Measurements from ENCODE around the gene APBA1. TPM values are rescaled to one million over a fixed set of nuclear protein-coding genes. Genes with fewer than 3 reads are reported as not detected.

Gene APBA1
- total RNA-seq, 1 experiment from 2014 or later: not detected

DNA sequence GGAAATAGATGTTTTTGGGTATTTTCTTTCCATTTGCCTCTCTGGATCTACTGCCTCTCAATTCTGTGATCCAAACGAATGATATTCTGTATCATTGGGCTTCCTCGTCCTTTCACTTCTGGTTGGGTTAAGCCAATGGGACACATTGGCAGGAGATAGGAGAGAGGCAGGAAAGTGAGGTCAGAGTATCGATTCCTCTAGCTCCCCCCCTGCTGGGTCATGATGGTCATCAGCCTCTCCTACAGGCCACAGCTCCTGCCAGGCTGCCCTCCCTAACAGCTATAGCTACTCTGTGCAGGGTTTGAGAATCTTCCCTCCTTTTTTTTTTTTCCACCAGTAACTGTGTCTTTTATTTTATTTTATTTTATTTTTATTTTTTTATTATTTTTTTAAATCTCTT is 39.4 kb downstream of the APBA1 start:
- no peak overlapping the region for H3K4me2 ChIP-seq (ENCODE audit: low read depth, low read length, poor library complexity, severe bottlenecking)
- no peak overlapping the region for H3K27ac ChIP-seq (ENCODE audit: low read length)
- no peaks in the 10 kb centered on the region for H3K9me2 ChIP-seq (replicated peaks; ENCODE audit: insufficient read depth, low read length)
- no peak overlapping the region for H2AFZ ChIP-seq (ENCODE audit: low read length)
- no peak overlapping the region for H3K4me3 ChIP-seq (ENCODE audit: low read length)
- H4K20me1 ChIP-seq (ENCODE audit: insufficient read depth, low read depth, low read length): no peaks in the 10 kb centered on the region
- no peaks in the 10 kb centered on the region for H3K9me3 ChIP-seq (ENCODE audit: low read length)
- H3K4me1 ChIP-seq (ENCODE audit: low read length): no peaks in the 10 kb centered on the region
- H3K79me2 ChIP-seq (ENCODE audit: low read length): no peaks in the 10 kb centered on the region
- no peak overlapping the region for H3K9ac ChIP-seq (ENCODE audit: low read length)
- DNase-seq: no peak
- H3K27me3 ChIP-seq (ENCODE audit: low read length): no peaks in the 10 kb centered on the region
- no peaks in the 10 kb centered on the region for H3K36me3 ChIP-seq (ENCODE audit: insufficient read depth, low read length)

DNA sequence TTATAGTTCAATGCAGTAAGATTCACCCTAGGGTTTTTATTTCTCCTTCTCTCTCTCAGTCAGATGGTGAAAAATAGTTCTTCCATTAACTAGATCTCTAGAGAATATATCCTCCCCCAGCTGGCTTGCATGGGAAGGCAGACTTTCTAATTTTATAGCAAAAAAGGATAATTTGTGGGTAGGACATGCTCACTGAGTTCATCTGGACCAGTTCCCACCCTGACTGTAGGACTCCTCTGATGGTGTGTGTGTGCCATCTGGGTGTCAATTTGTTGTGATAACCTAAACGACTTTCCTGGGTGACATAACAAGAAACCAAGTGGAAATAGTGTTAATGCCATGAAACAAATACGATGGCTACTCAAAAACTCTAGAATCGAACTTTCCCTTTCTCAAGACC is 44.9 kb downstream of the APBA1 start:
- Histone ChIP-seq H4K20me1 (ENCODE audit: insufficient read depth, low read depth, low read length) (no peaks in the 10 kb centered on the region), H3K4me3 (ENCODE audit: low read length) (no peak overlapping the region), H3K4me1 (ENCODE audit: low read length) (no peaks in the 10 kb centered on the region), H3K27ac (ENCODE audit: low read length) (no peak overlapping the region), H3K9me3 (ENCODE audit: low read length) (no peaks in the 10 kb centered on the region), H3K79me2 (ENCODE audit: low read length) (no peaks in the 10 kb centered on the region), H3K27me3 (ENCODE audit: low read length) (no peaks in the 10 kb centered on the region; the same call in 1 of the 2 replicates), H3K36me3 (ENCODE audit: insufficient read depth, low read length) (no peaks in the 10 kb centered on the region), H3K9me2 (replicated peaks; ENCODE audit: insufficient read depth, low read length) (no peaks in the 10 kb centered on the region), H3K4me2 (ENCODE audit: low read depth, low read length, poor library complexity, severe bottlenecking) (no peak overlapping the region), H3K9ac (ENCODE audit: low read length) (no peak overlapping the region), H2AFZ (ENCODE audit: low read length) (no peak overlapping the region)
- no peak for DNase-seq

DNA sequence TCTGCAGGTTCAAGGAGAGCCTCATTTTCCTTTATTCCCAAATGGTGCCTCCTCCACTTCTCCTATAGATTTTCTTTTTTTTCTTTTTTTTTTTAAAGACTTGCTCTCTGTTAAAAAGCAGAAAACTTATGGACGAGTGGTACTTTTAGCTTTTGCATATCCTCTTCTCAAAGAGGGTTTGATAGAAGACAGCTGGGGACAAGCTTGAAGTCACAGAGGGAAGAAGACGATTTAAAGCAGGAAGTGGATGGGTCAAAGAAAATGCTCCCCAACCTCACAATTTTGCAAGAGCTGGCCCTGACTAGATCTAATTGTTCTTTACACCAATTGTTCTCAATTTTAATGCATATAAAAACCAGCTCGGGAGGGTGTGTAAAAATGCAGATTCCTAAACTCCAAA is 48.9 kb downstream of the APBA1 start:
- Histone ChIP-seq H3K9me3 (ENCODE audit: low read length) (no peaks in the 10 kb centered on the region), H4K20me1 (ENCODE audit: insufficient read depth, low read depth, low read length) (no peaks in the 10 kb centered on the region), H3K79me2 (ENCODE audit: low read length) (no peaks in the 10 kb centered on the region), H3K4me1 (ENCODE audit: low read length) (no peaks in the 10 kb centered on the region), H3K36me3 (ENCODE audit: insufficient read depth, low read length) (no peaks in the 10 kb centered on the region), H3K4me2 (ENCODE audit: low read depth, low read length, poor library complexity, severe bottlenecking) (no peak overlapping the region), H2AFZ (ENCODE audit: low read length) (no peak overlapping the region), H3K9me2 (replicated peaks; ENCODE audit: insufficient read depth, low read length) (no peaks in the 10 kb centered on the region), H3K27me3 (ENCODE audit: low read length) (no peaks in the 10 kb centered on the region; the same call in 1 of the 2 replicates), H3K27ac (ENCODE audit: low read length) (no peak overlapping the region), H3K4me3 (ENCODE audit: low read length) (no peak overlapping the region), H3K9ac (ENCODE audit: low read length) (no peak overlapping the region)
- DNase-seq: no peak

DNA sequence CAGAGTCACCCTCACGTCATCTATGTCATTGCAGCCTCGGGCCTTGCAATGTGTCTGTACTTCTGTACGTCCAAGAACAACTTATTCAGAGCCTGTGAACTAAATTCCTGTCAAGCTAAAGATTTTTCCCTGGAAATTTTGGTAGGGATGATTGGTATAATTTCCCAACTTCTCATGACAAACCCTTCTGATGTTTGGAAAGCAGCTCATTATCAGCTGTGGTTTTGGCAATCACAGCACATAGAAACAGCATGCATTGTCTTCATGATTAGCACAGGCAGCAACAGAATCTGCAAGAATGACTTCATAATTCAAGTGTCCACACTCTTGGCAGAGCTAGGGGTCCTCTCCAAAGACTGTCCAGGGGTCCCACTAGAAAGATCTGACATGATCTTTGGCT is 49.5 kb downstream of the APBA1 start:
- H3K27ac ChIP-seq (ENCODE audit: low read length): no peak overlapping the region
- no peaks in the 10 kb centered on the region for H3K79me2 ChIP-seq (ENCODE audit: low read length)

DNA sequence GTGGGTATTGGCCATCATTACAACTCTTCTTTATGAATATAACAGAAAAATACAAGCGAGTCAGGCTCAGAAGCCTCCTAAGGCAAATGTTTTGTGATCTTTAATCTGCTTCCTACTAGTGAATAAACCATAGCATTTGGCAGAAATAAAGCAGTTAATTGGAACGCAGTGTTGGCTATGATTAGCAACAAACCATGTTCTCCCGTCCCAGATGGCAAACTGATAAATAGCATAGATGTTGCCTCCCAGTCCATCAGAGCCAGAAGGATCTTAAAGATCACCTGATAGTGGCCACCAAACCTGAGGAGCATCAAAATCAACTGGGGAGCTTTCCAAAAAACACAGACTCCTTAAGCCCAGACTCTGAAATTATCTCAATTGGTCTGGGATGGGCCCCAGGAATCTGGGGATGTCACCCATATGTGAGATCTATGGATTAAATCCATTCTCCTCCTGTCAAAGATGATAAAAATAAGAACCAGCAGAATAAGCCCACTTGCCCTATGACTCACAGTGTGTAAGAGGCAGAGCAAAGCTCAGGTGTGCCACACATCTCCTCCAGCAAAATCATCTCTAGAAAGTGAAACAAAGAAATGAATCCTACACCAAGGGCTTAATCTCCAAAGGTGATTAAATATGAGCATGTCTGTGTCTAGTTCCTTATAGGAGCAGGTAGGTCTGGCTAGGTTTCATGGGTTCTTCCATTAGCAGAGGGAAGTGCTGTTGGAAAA is 50.3 kb downstream of the APBA1 start:
- H4K20me1 ChIP-seq (ENCODE audit: insufficient read depth, low read depth, low read length): no peaks in the 10 kb centered on the region
- no peak overlapping the region for H2AFZ ChIP-seq (ENCODE audit: low read length)
- no peak overlapping the region for H3K4me3 ChIP-seq (ENCODE audit: low read length)
- no peaks in the 10 kb centered on the region for H3K36me3 ChIP-seq (ENCODE audit: insufficient read depth, low read length)
- no peak overlapping the region for H3K4me2 ChIP-seq (ENCODE audit: low read depth, low read length, poor library complexity, severe bottlenecking)
- no peak overlapping the region for H3K27ac ChIP-seq (ENCODE audit: low read length)
- no peaks in the 10 kb centered on the region; the same call in 1 of the 2 replicates for H3K27me3 ChIP-seq (ENCODE audit: low read length)
- no peak for DNase-seq
- no peaks in the 10 kb centered on the region for H3K9me3 ChIP-seq (ENCODE audit: low read length)
- no peaks in the 10 kb centered on the region for H3K4me1 ChIP-seq (ENCODE audit: low read length)
- H3K9ac ChIP-seq (ENCODE audit: low read length): no peak overlapping the region
- no peaks in the 10 kb centered on the region for H3K79me2 ChIP-seq (ENCODE audit: low read length)
- no peaks in the 10 kb centered on the region for H3K9me2 ChIP-seq (replicated peaks; ENCODE audit: insufficient read depth, low read length)

More for the DNA sequence above, 49.5 kb downstream of the APBA1 start:
- Histone ChIP-seq H3K4me1 (ENCODE audit: low read length) (no peaks in the 10 kb centered on the region), H3K4me2 (ENCODE audit: low read depth, low read length, poor library complexity, severe bottlenecking) (no peak overlapping the region), H3K36me3 (ENCODE audit: insufficient read depth, low read length) (no peaks in the 10 kb centered on the region), H3K27me3 (ENCODE audit: low read length) (no peaks in the 10 kb centered on the region; the same call in 1 of the 2 replicates), H2AFZ (ENCODE audit: low read length) (no peak overlapping the region), H3K4me3 (ENCODE audit: low read length) (no peak overlapping the region), H3K9me3 (ENCODE audit: low read length) (no peaks in the 10 kb centered on the region), H4K20me1 (ENCODE audit: insufficient read depth, low read depth, low read length) (no peaks in the 10 kb centered on the region), H3K9ac (ENCODE audit: low read length) (no peak overlapping the region), H3K9me2 (replicated peaks; ENCODE audit: insufficient read depth, low read length) (no peaks in the 10 kb centered on the region)
- DNase-seq: no peak

DNA sequence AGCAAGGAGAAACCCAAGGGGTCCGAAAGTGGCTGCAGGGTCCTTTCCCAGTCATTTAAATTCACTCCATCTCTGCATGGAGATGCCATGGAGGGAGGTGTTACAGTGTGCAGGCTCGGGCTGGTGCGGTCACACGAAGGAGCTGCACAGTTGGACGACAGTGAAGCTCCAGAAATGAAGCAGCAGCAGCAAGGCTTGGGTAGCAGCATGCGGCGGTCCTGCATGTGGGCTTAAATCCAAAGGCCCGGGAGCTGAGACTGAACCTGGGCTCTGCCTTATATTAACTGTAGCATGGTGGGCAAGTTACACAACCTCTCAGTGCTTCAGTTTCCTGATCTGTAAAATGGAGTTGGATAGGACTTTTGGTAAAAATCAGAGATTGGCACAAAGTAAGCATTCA is 51.4 kb downstream of the APBA1 start:
- Histone ChIP-seq H3K27me3 (ENCODE audit: low read length) (no peaks in the 10 kb centered on the region; the same call in 1 of the 2 replicates), H3K27ac (ENCODE audit: low read length) (no peak overlapping the region), H3K36me3 (ENCODE audit: insufficient read depth, low read length) (no peaks in the 10 kb centered on the region), H3K9me3 (ENCODE audit: low read length) (no peaks in the 10 kb centered on the region), H3K4me1 (ENCODE audit: low read length) (no peaks in the 10 kb centered on the region), H3K4me2 (ENCODE audit: low read depth, low read length, poor library complexity, severe bottlenecking) (no peak overlapping the region), H3K79me2 (ENCODE audit: low read length) (no peaks in the 10 kb centered on the region), H3K4me3 (ENCODE audit: low read length) (no peak overlapping the region), H4K20me1 (ENCODE audit: insufficient read depth, low read depth, low read length) (no peaks in the 10 kb centered on the region), H3K9ac (ENCODE audit: low read length) (no peak overlapping the region), H3K9me2 (replicated peaks; ENCODE audit: insufficient read depth, low read length) (no peaks in the 10 kb centered on the region), H2AFZ (ENCODE audit: low read length) (no peak overlapping the region)
- no peak for DNase-seq

DNA sequence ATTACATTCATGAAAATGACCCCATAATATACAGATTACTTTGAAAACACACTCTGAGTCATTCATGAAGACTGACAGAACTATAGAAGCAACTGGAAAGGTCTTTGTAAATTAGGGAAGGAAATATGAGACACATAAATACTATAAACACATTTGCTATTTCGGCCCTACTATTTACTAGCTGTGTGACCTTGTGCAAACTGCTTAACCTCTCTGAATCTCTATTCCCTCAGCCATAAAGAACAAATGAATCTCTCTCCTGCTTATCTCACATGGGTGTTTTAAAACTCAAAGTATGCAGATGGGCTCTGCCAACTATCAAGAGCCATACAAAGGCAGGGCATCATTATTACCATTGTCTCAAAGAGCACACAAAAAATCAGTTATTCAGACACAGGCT is 52.9 kb downstream of the APBA1 start:
- DNase-seq: no peak
- H3K4me2 ChIP-seq (ENCODE audit: low read depth, low read length, poor library complexity, severe bottlenecking): no peak overlapping the region
- no peak overlapping the region for H3K4me3 ChIP-seq (ENCODE audit: low read length)
- H3K9me2 ChIP-seq (replicated peaks; ENCODE audit: insufficient read depth, low read length): no peaks in the 10 kb centered on the region
- no peaks in the 10 kb centered on the region for H3K9me3 ChIP-seq (ENCODE audit: low read length)
- no peak overlapping the region for H3K9ac ChIP-seq (ENCODE audit: low read length)
- no peaks in the 10 kb centered on the region for H3K4me1 ChIP-seq (ENCODE audit: low read length)
- no peaks in the 10 kb centered on the region for H3K36me3 ChIP-seq (ENCODE audit: insufficient read depth, low read length)
- no peak overlapping the region for H3K27ac ChIP-seq (ENCODE audit: low read length)
- no peaks in the 10 kb centered on the region; the same call in 1 of the 2 replicates for H3K27me3 ChIP-seq (ENCODE audit: low read length)
- no peaks in the 10 kb centered on the region for H4K20me1 ChIP-seq (ENCODE audit: insufficient read depth, low read depth, low read length)
- no peak overlapping the region for H2AFZ ChIP-seq (ENCODE audit: low read length)
- no peaks in the 10 kb centered on the region for H3K79me2 ChIP-seq (ENCODE audit: low read length)

DNA sequence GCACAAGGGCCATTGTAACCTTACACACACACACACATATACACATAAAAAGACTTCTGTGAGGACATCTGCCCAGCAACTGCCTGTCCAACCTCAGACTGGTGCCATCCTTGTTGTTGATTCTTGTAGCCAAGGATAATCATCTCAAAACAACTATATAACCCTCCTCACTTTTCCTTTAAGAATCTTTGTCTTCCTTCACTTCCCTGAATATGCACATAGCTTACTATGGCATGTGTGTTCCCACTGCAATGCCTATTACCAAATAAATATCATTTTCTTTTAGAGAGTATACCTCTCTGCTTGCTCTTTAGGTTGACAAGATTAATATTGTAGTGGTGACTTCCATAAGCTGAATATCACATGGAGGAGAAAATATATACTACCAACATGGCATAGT is 55.2 kb downstream of the APBA1 start:
- H2AFZ ChIP-seq (ENCODE audit: low read length): no peak overlapping the region
- H3K27ac ChIP-seq (ENCODE audit: low read length): no peak overlapping the region
- H3K27me3 ChIP-seq (ENCODE audit: low read length): no peaks in the 10 kb centered on the region
- no peaks in the 10 kb centered on the region for H3K4me1 ChIP-seq (ENCODE audit: low read length)
- no peaks in the 10 kb centered on the region for H3K9me3 ChIP-seq (ENCODE audit: low read length)
- no peaks in the 10 kb centered on the region for H3K79me2 ChIP-seq (ENCODE audit: low read length)
- H3K9me2 ChIP-seq (replicated peaks; ENCODE audit: insufficient read depth, low read length): no peaks in the 10 kb centered on the region
- H3K4me3 ChIP-seq (ENCODE audit: low read length): no peak overlapping the region
- no peak overlapping the region for H3K4me2 ChIP-seq (ENCODE audit: low read depth, low read length, poor library complexity, severe bottlenecking)
- H3K9ac ChIP-seq (ENCODE audit: low read length): no peak overlapping the region
- DNase-seq: no peak
- H4K20me1 ChIP-seq (ENCODE audit: insufficient read depth, low read depth, low read length): no peaks in the 10 kb centered on the region
- H3K36me3 ChIP-seq (ENCODE audit: insufficient read depth, low read length): no peaks in the 10 kb centered on the region

Data from Karpas-422 (cell line).